NCI-H187 treated with DMSO at 0.1 percent for 48 hours (cell line): ENCODE measurements around the gene TRIM58.

ENCODE experiments used
- DNase-seq: peaks from one replicate; lab custom pipeline; 2025; lab: John Stamatoyannopoulos, UW

The TRIM58 gene

GRCh38 chr1:247895163-247895637, 38.2 kb downstream of the TRIM58 start, which contains the start of gene OR2W3:
OR2W3 (plus strand) TSS chr1:247895587; CDS start chr1:247895587, 0 bp downstream.
- no peak for DNase-seq

GRCh38 chr1:247895976-247896375, 39.0 kb downstream of the TRIM58 start:
- no peak for DNase-seq

GRCh38 chr1:247904122-247904521, 47.1 kb downstream of the TRIM58 start:
- no peak for DNase-seq

GRCh38 chr1:247905181-247905580, 48.2 kb downstream of the TRIM58 start:
- no peak for DNase-seq

GRCh38 chr1:247905910-247906503, 49.0 kb downstream of the TRIM58 start:
- no peak for DNase-seq

- DNase-seq, result no peak
Measured at GRCh38 chr1:247906504-247907047, 49.6 kb downstream of the TRIM58 start.

- DNase-seq, result no peak
Measured at GRCh38 chr1:247908766-247909165, 51.8 kb downstream of the TRIM58 start.

GRCh38 chr1:247913786-247914185, 56.8 kb downstream of the TRIM58 start:
- DNase-seq, result no peak

- no peak for DNase-seq
Measured at GRCh38 chr1:247914941-247915662, 58.1 kb downstream of the TRIM58 start.

GRCh38 chr1:247919952-247920351, 63.0 kb downstream of the TRIM58 start, which contains the start of gene OR2T8:
OR2T8 (plus strand) TSS chr1:247920252; CDS start chr1:247921018, 766 bp downstream.
- no peak for DNase-seq

- DNase-seq, result no peak
Measured at GRCh38 chr1:247923941-247924340, 67.0 kb downstream of the TRIM58 start.

GRCh38 chr1:247924868-247925267, 67.9 kb downstream of the TRIM58 start, which contains the start of gene OR2AJ1:
OR2AJ1 (plus strand) TSS chr1:247924889; CDS start chr1:247933769, 8,880 bp downstream.
- DNase-seq, result no peak
